CD4-positive, alpha-beta memory T cell (primary cell): ENCODE measurements around the gene CDC42EP4. TPM values are rescaled to one million over a fixed set of nuclear protein-coding genes. Genes with fewer than 3 reads are reported as not detected.
"Not testable (repeated sequence)": the region's sequence is repeated elsewhere in the genome, so short reads cannot be mapped to it uniquely, and the experiment has no call there.

Experiments
- CTCF ChIA-PET: fragments of 350-600 bp; sonication (Branson Sonifier 250); formaldehyde crosslinking; loops from one replicate; lab custom pipeline; 2021; ENCODE audit warnings: inconsistent platforms; ENCODE audit not compliant: partially characterized antibody; lab: Charles Lee
- POLR2A ChIA-PET: fragments of 350-600 bp; sonication (Branson Sonifier 250); formaldehyde crosslinking; loops from one replicate; lab custom pipeline; 2021; ENCODE audit not compliant: partially characterized antibody; lab: Charles Lee
- DNase-seq, 5 donors: peaks; one replicate each; pipeline versions ENCODE4 v3.0.0 to v3.0.0-alpha.2; 2020 to 2022; ENCODE audit warnings: mixed read lengths in 1 of 5
- H3K27ac ChIP-seq: one replicate; pipeline ENCODE4 v1.7.0; 2013; ENCODE audit warnings: low read depth, low read length
- H3K27me3 ChIP-seq: 2 replicates; pipeline ENCODE4 v1.7.0; 2013; ENCODE audit warnings: mild to moderate bottlenecking, low read length, moderate library complexity; ENCODE audit not compliant: insufficient read depth
- H3K36me3 ChIP-seq: 2 replicates; pipeline ENCODE4 v1.7.0; 2013; ENCODE audit warnings: mild to moderate bottlenecking, low read length, moderate library complexity; ENCODE audit not compliant: insufficient read depth
- H3K4me1 ChIP-seq: 2 replicates; pipeline ENCODE4 v1.7.0; 2013; ENCODE audit warnings: mild to moderate bottlenecking, low read length, moderate library complexity; ENCODE audit not compliant: insufficient read depth
- H3K4me3 ChIP-seq, 2 donors: one replicate each; pipeline ENCODE4 v1.7.0; 2013; ENCODE audit warnings: low read length in 2 of 2, mild to moderate bottlenecking in 1 of 2
- H3K9me3 ChIP-seq, 2 donors: one replicate each; pipeline ENCODE4 v1.7.0; 2013; ENCODE audit warnings: low read length in 2 of 2, control low read depth in 1 of 2; ENCODE audit not compliant: control insufficient read depth in 1 of 2
- H3K27ac Mint-ChIP-seq, 7 donors: one replicate each; pipeline ENCODE4 v1.8.0; 2020 to 2021; ENCODE audit warnings: mixed read lengths in 7 of 7, mild to moderate bottlenecking in 6 of 7, inconsistent platforms in 3 of 7, moderate library complexity in 3 of 7
- H3K27me3 Mint-ChIP-seq, 2 donors: one replicate each; pipeline ENCODE4 v1.8.0; 2020 to 2021; ENCODE audit warnings: mixed read lengths in 2 of 2
- H3K36me3 Mint-ChIP-seq, 2 donors: one replicate each; pipeline ENCODE4 v1.8.0; 2020 to 2021; ENCODE audit warnings: mixed read lengths in 2 of 2, inconsistent platforms in 1 of 2, mild to moderate bottlenecking in 1 of 2
- H3K4me1 Mint-ChIP-seq, 4 donors: one replicate each; pipeline ENCODE4 v1.8.0; 2020 to 2021; ENCODE audit warnings: mixed read lengths in 4 of 4, mild to moderate bottlenecking in 1 of 4
- H3K4me3 Mint-ChIP-seq, 8 donors: one replicate each; pipeline ENCODE4 v1.8.0; 2020 to 2021; ENCODE audit warnings: mixed read lengths in 8 of 8, mild to moderate bottlenecking in 7 of 8, moderate library complexity in 6 of 8, inconsistent platforms in 3 of 8
- H3K9me3 Mint-ChIP-seq, 8 donors: one replicate each; pipeline ENCODE4 v1.8.0; 2020 to 2021; ENCODE audit warnings: mixed read lengths in 8 of 8, mild to moderate bottlenecking in 5 of 8, inconsistent platforms in 3 of 8, moderate library complexity in 1 of 8
- intact Hi-C: fragments of 100-400 bp; cut with micrococcal nuclease; formaldehyde crosslinking; loops from one replicate; pipeline ENCODE4 v1.15.1; 2023
- polyA plus RNA-seq, 2 donors: library from polyadenylated mRNA; unstranded; fragments of 300-500 nt; fragmentation: Illumina TruSeq; gene quantifications; one replicate each; pipeline ENCODE4 v1.2.3, GENCODE V29; 2021
- total RNA-seq, 2 experiments: library from RNA; stranded (reverse); gene quantifications; one replicate each; pipeline ENCODE4 v1.2.3, GENCODE V29; 2021

CDC42EP4 gene
- total and polyA plus RNA-seq, 4 experiments from 2014 or later = 0.37 to 1.4 (median 1.0) TPM

GRCh38 chr17:73309727-73310596, 1.8 kb downstream of the CDC42EP4 start:
- Mint-ChIP-seq H3K4me3 (peak overlapping the region; percentile 80 to 91 (median 85)), H3K27me3 (no peaks in the 10 kb centered on the region), H3K27ac (peak overlapping the region; percentile 35 to 91 (median 82)), H3K9me3 (no peaks in the 10 kb centered on the region), H3K4me1 (peaks cover 6 to 19% (median 13%) of the 10 kb centered on the region in 4 donors), H3K36me3 (peaks cover 0 to 2% of the 10 kb centered on the region in 2 donors)
- POLR2A ChIA-PET = interaction anchor here (1.3 kb wide), 1 partner anchor 78 kb away, joined by 6 read pairs; a partner anchor contains a TSS
- intact Hi-C loops = loop anchor here (2.0 kb wide), 1 partner anchor 583 kb away; no protein-coding TSS in a partner anchor
- DNase-seq = no peak
- Histone ChIP-seq H3K4me3 (peak overlapping the region in 1 of 2 donors; percentile 80), H3K27ac (no peak overlapping the region), H3K27me3 (no peaks in the 10 kb centered on the region), H3K9me3 (no peaks in the 10 kb centered on the region), H3K36me3 (no peaks in the 10 kb centered on the region), H3K4me1 (peaks cover 15% of the 10 kb centered on the region)
- CTCF ChIA-PET = interaction anchor here (0.6 to 2.5 kb wide), 11 partner anchors 11 to 585 kb away, joined by 3 to 15 read pairs (median 4); no protein-coding TSS in a partner anchor

GRCh38 chr17:73308959-73309358, 2.8 kb downstream of the CDC42EP4 start:
- H3K27me3 Mint-ChIP-seq, H3K27ac Mint-ChIP-seq, intact Hi-C loops, DNase-seq, H3K36me3 ChIP-seq, H3K9me3 ChIP-seq, H3K4me3 ChIP-seq, POLR2A ChIA-PET, H3K27ac ChIP-seq, H3K4me3 Mint-ChIP-seq, H3K27me3 ChIP-seq, H3K9me3 Mint-ChIP-seq, H3K36me3 Mint-ChIP-seq: not testable (repeated sequence)
- peaks cover 6 to 19% (median 13%) of the 10 kb centered on the region in 4 donors for H3K4me1 Mint-ChIP-seq
- peaks cover 15% of the 10 kb centered on the region for H3K4me1 ChIP-seq
- CTCF ChIA-PET = interaction anchor here (1.2 kb wide), 1 partner anchor 57 kb away, joined by 3 read pairs; no protein-coding TSS in a partner anchor

DNA sequence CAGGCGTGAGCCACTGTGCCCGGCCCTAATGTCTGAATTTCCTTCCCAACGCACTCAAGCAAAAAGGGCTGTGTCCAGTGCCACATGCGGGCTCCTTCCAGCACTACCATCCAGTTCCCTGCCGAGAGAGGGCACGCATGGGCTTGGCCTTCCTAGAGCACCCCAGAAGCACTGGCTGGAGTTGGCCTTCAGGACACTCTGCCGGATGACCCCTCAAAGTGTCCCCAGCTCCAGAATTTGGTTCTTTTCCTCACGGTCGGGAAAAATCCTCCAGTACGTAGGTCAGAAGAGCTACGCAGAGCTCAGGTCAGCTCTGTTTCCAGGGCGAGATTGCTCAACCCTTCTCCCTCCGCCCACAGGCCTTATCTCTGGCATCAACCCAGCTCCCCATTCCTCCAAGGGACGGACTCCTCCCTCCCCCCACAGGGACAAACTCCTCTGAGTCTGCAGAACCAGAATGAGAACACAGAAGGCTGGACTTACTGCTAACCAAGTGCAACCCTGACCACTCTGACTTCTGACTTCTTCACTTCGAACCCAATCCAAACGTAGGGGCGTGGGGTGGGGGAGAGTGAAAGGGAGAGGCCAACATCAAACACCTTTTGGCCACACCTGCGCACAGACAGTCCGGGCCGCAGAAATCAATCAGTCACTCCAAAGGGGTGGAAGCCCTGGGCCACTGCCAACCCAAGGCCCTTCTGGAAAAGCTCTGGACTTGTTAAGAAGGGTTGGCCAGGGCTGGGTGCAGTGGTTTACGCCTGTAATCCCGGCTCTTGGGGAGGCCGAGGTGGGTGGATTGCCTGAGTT, 3.6 kb downstream of the CDC42EP4 start:
- Mint-ChIP-seq H3K9me3 (no peaks in the 10 kb centered on the region), H3K27ac (peak overlapping the region in 1 of 7 donors; percentile 19), H3K4me1 (peaks cover 5 to 17% (median 10%) of the 10 kb centered on the region in 4 donors), H3K27me3 (peaks cover 0 to 3% of the 10 kb centered on the region in 2 donors), H3K36me3 (peaks cover 0 to 2% of the 10 kb centered on the region in 2 donors), H3K4me3 (no peak overlapping the region)
- Histone ChIP-seq H3K4me1 (peaks cover 15% of the 10 kb centered on the region), H3K36me3 (no peaks in the 10 kb centered on the region), H3K27ac (no peak overlapping the region), H3K4me3 (no peak overlapping the region), H3K27me3 (no peaks in the 10 kb centered on the region), H3K9me3 (no peaks in the 10 kb centered on the region)
- ChIA-PET CTCF (no interaction called here), POLR2A (no interaction called here)
- intact Hi-C loops = no loop called here
- no peak for DNase-seq

DNA sequence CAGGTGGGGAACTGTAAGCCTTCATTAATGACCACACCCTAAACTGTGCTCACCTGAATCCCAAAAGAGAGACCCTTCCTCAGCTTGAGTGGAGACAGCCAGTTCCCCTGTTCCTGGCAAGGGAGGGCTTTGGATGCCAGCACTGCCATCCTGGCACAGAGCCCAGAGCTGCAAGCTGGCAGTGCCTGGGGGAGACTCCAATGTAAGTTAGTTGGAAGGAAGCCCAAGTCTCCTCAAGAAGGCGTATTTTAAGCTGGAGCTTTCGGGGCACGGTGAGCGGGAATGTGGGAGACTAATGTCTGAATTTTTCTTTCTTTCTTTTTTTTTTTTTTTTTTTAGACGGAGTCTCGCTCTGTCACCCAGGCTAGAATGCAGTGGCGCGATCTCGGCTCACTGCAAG, 4.7 kb downstream of the CDC42EP4 start:
- CTCF ChIA-PET = no interaction called here

DNA sequence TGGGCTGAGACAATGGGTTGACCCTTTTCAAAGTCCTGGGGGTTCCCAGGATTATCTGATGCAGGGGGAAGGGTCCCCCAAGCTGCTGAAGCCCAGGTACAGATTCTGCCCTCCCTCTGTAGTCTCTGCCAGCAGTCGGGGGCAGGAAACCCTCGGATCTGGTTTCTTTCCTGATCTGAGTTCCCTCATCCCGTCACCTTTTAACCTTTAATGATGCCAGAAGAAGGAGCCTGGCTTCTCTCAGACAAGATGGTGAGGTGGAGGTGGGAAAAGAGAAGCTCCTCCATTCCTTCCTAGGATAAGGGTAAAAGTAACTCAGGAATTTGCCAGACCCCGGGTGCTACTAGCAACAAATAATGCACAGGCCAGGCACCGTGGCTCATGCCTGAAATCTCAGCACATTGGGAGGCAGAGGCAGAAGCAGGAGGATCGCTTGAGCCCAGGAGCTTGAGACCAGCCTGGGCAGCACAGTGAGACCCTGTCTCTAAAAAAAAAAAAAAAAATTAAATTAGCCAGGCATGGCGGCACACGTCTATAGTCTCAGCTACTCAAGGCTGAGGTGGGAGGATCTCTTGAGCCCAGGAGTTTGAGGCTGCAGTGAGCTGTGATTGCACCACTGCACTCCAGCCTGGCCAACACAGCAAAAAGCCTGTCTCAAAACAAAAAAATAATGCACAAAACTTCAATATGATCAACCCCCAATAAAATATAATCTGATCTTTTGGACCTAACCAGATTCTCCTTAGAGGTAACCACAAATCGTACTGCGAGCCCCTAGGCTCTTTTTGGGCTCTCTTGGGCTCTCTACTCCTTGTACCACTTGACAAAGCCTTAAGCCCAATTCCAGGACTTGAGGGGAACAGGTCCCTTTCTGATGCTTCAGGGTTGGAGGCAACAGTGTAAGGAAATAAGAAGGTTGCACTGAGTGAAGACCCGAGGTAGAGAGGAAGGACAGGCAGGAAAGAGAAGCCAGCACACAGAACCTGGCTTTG, 5.7 kb downstream of the CDC42EP4 start:
- ChIA-PET POLR2A (no interaction called here), CTCF (no interaction called here)
- H3K36me3 Mint-ChIP-seq = no peaks in the 10 kb centered on the region
- no peak for DNase-seq
- no peak overlapping the region for H3K27ac Mint-ChIP-seq
- H3K27me3 Mint-ChIP-seq = peaks cover 0 to 3% of the 10 kb centered on the region in 2 donors
- Histone ChIP-seq H3K4me3 (no peak overlapping the region), H3K27me3 (no peaks in the 10 kb centered on the region), H3K4me1 (peaks cover 10% of the 10 kb centered on the region), H3K27ac (no peak overlapping the region), H3K36me3 (no peaks in the 10 kb centered on the region), H3K9me3 (no peaks in the 10 kb centered on the region)
- peaks cover 5 to 14% (median 9%) of the 10 kb centered on the region in 4 donors for H3K4me1 Mint-ChIP-seq
- H3K9me3 Mint-ChIP-seq = no peaks in the 10 kb centered on the region
- intact Hi-C loops = no loop called here
- H3K4me3 Mint-ChIP-seq = no peak overlapping the region

More for the DNA sequence above, 4.7 kb downstream of the CDC42EP4 start:
- H3K9me3 Mint-ChIP-seq = no peaks in the 10 kb centered on the region
- H3K36me3 ChIP-seq = no peaks in the 10 kb centered on the region
- no peak overlapping the region for H3K4me3 ChIP-seq
- H3K4me1 Mint-ChIP-seq = peaks cover 5 to 14% (median 9%) of the 10 kb centered on the region in 4 donors
- DNase-seq = no peak
- peaks cover 0 to 3% of the 10 kb centered on the region in 2 donors for H3K27me3 Mint-ChIP-seq
- H3K9me3 ChIP-seq = no peaks in the 10 kb centered on the region
- peak overlapping the region in 2 of 8 donors; percentile 44 to 53 for H3K4me3 Mint-ChIP-seq
- POLR2A ChIA-PET = no interaction called here
- peaks cover 10% of the 10 kb centered on the region for H3K4me1 ChIP-seq
- H3K27ac ChIP-seq = no peak overlapping the region
- no peak overlapping the region for H3K27ac Mint-ChIP-seq
- H3K36me3 Mint-ChIP-seq = peaks cover 0 to 2% of the 10 kb centered on the region in 2 donors
- intact Hi-C loops = no loop called here
- no peaks in the 10 kb centered on the region for H3K27me3 ChIP-seq

DNA sequence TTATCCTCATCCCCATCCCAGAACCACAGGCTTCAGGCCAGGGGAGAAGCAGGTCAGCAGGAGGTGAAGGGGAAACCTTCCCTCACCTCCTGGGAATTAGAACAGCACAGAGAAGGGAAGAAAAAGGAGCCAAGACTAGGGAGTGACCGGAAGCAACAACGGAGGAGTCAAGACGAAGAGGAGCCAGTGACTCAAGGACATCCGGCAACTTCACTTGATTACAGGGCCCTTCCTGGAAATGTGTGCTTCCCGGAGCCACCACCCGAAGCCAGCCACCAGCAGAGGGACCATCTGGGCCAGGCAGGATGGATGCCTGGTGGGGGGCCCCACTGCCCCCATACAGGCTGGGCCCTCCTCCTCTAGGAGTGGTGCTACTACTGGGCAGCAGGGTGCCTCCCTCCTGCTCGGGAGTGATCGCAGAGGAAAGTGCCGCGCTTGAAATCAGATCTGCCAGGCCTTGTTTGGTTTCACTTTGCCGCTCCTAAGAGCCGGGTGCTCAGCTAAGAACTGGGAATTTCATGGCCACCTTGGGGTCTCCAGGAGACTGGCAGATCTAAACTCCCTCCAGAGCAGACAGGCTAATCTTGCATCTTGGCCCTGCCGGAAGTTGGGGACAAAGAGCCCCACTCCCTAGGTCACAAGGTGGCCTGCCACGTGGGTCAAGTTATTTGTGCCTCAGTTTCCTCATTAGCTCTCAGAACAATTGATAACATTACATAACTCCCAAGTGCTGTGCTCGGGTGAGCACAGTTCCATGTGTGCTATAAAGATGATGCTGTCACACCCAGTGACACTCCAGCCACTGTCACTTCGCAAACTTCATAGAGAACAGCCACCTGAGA, 6.6 kb downstream of the CDC42EP4 start:
- intact Hi-C loops = no loop called here
- peaks cover 5% of the 10 kb centered on the region for H3K4me1 ChIP-seq
- Mint-ChIP-seq H3K9me3 (no peaks in the 10 kb centered on the region), H3K4me3 (peak overlapping the region in 4 of 8 donors; percentile 13 to 73 (median 67)), H3K27me3 (peaks cover 0 to 3% of the 10 kb centered on the region in 2 donors), H3K36me3 (no peaks in the 10 kb centered on the region), H3K27ac (no peak overlapping the region), H3K4me1 (peaks cover 3 to 11% (median 5%) of the 10 kb centered on the region in 4 donors)
- H3K36me3 ChIP-seq = no peaks in the 10 kb centered on the region
- H3K4me3 ChIP-seq = no peak overlapping the region
- DNase-seq = no peak
- ChIA-PET CTCF (no interaction called here), POLR2A (no interaction called here)
- H3K27ac ChIP-seq = no peak overlapping the region
- no peaks in the 10 kb centered on the region for H3K27me3 ChIP-seq
- H3K9me3 ChIP-seq = no peaks in the 10 kb centered on the region
